LNCaP clone FGC (cell line): ENCODE data around the gene TSPAN5.

Source experiments
- DNase-seq: peaks from one replicate; pipeline ENCODE4 v3.0.0-alpha.2; 2011; ENCODE audit warnings: low read depth
- H3K4me3 ChIP-seq: 2 replicates; pipeline ENCODE4 v1.5.1; 2011; ENCODE audit warnings: mild to moderate bottlenecking, low read depth, low read length, control low read depth
- TF ChIP-seq, protein P1 (sequence below): IDR thresholded peaks from 2 replicates; pipeline ENCODE4 v1.5.1; 2012; ENCODE audit warnings: mild to moderate bottlenecking; ENCODE audit not compliant: control insufficient read depth, insufficient read depth; ENCODE audit errors: extremely low read depth

TSPAN5 gene

DNA sequence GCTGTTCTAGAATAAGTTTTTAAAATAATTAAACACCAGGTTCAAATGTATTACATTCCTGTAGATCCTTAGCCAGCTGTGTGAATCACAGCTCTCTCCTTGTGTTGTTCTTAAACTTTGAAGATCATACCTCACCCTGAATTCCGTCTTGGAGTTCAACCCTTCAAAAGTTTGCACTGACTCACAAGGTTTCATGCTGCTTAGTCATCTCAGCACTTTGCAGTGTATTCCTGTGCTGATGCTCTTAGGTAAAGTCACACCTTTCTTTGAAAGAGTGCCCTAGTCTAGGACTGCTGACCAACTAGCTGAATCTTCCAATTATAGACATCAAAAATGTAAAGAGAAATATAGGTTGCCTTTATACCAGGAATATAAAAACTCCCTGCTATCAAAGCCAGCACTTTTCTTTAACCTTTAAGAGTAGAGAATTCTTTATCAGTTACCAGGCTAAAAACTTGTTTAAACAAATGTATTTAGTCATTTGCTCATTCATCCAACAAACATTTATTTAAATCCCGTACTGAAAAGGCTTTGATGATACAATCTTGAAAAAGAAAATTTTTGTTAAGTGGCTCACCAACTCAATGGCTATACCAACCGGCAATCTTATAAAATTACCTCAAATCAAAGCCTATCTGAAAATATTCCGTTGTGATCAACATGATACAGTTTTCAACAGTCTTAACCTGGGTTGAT, 227.6 kb downstream of the TSPAN5 start:
- TF ChIP-seq, protein P1, sequence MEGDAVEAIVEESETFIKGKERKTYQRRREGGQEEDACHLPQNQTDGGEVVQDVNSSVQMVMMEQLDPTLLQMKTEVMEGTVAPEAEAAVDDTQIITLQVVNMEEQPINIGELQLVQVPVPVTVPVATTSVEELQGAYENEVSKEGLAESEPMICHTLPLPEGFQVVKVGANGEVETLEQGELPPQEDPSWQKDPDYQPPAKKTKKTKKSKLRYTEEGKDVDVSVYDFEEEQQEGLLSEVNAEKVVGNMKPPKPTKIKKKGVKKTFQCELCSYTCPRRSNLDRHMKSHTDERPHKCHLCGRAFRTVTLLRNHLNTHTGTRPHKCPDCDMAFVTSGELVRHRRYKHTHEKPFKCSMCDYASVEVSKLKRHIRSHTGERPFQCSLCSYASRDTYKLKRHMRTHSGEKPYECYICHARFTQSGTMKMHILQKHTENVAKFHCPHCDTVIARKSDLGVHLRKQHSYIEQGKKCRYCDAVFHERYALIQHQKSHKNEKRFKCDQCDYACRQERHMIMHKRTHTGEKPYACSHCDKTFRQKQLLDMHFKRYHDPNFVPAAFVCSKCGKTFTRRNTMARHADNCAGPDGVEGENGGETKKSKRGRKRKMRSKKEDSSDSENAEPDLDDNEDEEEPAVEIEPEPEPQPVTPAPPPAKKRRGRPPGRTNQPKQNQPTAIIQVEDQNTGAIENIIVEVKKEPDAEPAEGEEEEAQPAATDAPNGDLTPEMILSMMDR = no peak
- no peak overlapping the region for H3K4me3 ChIP-seq
- DNase-seq = no peak

DNA sequence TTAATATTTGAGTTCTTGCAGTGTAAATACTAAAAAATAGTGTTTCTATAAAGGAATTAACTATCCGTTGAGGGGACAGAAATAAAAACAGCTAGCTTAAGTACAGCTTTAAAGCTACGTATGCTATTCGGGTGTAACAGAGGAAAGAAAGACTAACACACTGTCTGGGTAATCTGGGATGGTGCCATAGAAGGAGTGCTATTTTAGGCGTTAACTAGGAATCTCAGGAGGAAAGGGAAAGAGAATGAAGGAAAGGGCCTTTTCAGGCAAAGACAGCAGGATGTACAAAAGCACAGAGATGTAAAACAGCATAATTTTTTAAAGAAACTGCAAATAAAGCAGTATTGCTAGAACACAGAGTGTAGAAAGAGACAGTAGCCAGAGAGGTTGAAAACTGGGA, 235.4 kb downstream of the TSPAN5 start:
- TF ChIP-seq, protein P1 = no peak

DNA sequence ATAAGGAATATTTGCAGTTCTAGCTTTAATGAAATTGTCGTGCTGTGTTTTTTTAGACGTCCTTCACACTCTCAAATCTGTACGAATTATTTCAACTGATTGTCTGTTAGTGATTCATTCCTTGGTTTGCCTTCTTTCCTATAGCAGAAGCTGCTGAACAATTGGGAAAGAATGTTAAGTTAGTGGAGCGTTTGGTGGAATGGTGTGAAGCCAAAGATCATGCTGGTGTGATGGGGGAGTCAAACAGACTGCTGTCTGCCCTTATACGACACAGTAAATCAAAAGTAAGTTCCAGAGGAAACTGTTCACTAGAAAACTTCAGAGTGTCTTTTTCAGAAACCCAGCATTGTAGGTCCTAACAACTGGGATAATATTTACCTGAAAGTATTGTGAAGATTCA, 237.3 kb downstream of the TSPAN5 start:
- H3K4me3 ChIP-seq = no peak overlapping the region
- TF ChIP-seq, protein P1 = no peak
- no peak for DNase-seq

More for the DNA sequence above, 235.4 kb downstream of the TSPAN5 start:
- no peak for DNase-seq
- H3K4me3 ChIP-seq = no peak overlapping the region
